Psoas muscle (tissue), 8 donors: ENCODE measurements around the gene TTR. TPM values are rescaled to one million over a fixed set of nuclear protein-coding genes. Genes with fewer than 3 reads are reported as not detected.

Experiments
- ATAC-seq, 4 donors: fragments of 200-7000 bp; cut with Tn5 transposase; one replicate each; pipeline ENCODE4 v1.9.1; 2020; ENCODE audit warnings: moderate library complexity in 3 of 4, mild to moderate bottlenecking in 2 of 4
- DNase-seq, 2 donors: peaks; one replicate each; pipeline ENCODE4 v3.0.0-alpha.2; 2020
- H3K27ac ChIP-seq: fragments of 200-600 bp; one replicate; pipeline ENCODE4 v1.8.0; 2022
- H3K27me3 ChIP-seq, 3 donors: fragments of 200-600 bp in 1 of 3; one replicate each; pipeline versions ENCODE4 v1.6.1 to v1.8.0; 2013 to 2022; ENCODE audit warnings: low read length in 2 of 3, mild to moderate bottlenecking in 2 of 3, moderate library complexity in 1 of 3; ENCODE audit not compliant: insufficient read depth in 3 of 3
- H3K36me3 ChIP-seq, 2 donors: fragments of 200-600 bp in 1 of 2; one replicate each; pipeline versions ENCODE4 v1.6.1 to v1.8.0; 2013 to 2022; ENCODE audit warnings: low read depth in 1 of 2, mild to moderate bottlenecking in 1 of 2, moderate library complexity in 1 of 2; ENCODE audit not compliant: insufficient read depth in 1 of 2
- H3K4me1 ChIP-seq: fragments of 200-600 bp; one replicate; pipeline ENCODE4 v1.8.0; 2022
- H3K4me3 ChIP-seq: fragments of 200-600 bp; one replicate; pipeline ENCODE4 v1.8.0; 2022; ENCODE audit warnings: mild to moderate bottlenecking
- H3K9me3 ChIP-seq: fragments of 200-600 bp; one replicate; pipeline ENCODE4 v1.8.0; 2022
- WGBS, 3 donors: extraction: QIAGEN DNeasy Blood & Tissue Kit; methylation state at CpG; one replicate each; pipeline versions ENCODE4 v1.1.6 to v1.1.7; 2013; 5-methylcytosine and 5-hydroxymethylcytosine counted together
- intact Hi-C, 2 donors: fragments of 100-400 bp; cut with DNase I; formaldehyde crosslinking; loops; one replicate each; pipeline versions ENCODE4 v1.11.0 to v1.14.2; 2022
- polyA plus RNA-seq, 3 donors: library from polyadenylated mRNA; stranded (reverse); fragments of 200-250 nt; gene quantifications; one replicate each; pipeline ENCODE4 v1.2.3, GENCODE V29; 2013
- total RNA-seq, 4 donors: library from RNA; stranded (reverse); fragmentation: NEBNext Ultra II Directional in 2 of 4; extraction: Animal tissue kit (Norgen Biotek cat#: 25700) in 2 of 4; gene quantifications; one replicate each; pipeline versions ENCODE4 v1.2.1 to v1.2.4, GENCODE V29; 2021 to 2023
- TF ChIP-seq, protein P1 (sequence below): fragments of 200-600 bp; IDR thresholded peaks from one replicate; pipeline ENCODE4 v1.8.0; 2022; ENCODE audit warnings: antibody characterized with exemption
- donor health status: healthy with polysubstance abuse.
- donor health status: DM: no; HTN: no; CAD: no; lungs with moderate emphysema.
- donor health status: Bipolar disorder and iron deficiency.
- donor health status: healthy.
- donor health status: DM: yes; HTN: yes; CAD: no.
- donor health status: DM: no; HTN: no; CAD: no.
- donor health status: DM: no; HTN: no; CAD: no.
- donor health status: DM: yes; HTN: yes; CAD: no.

TTR gene
- total and polyA plus RNA-seq, 7 donors, result 0.21 to 0.25 TPM; not detected in 5

DNA sequence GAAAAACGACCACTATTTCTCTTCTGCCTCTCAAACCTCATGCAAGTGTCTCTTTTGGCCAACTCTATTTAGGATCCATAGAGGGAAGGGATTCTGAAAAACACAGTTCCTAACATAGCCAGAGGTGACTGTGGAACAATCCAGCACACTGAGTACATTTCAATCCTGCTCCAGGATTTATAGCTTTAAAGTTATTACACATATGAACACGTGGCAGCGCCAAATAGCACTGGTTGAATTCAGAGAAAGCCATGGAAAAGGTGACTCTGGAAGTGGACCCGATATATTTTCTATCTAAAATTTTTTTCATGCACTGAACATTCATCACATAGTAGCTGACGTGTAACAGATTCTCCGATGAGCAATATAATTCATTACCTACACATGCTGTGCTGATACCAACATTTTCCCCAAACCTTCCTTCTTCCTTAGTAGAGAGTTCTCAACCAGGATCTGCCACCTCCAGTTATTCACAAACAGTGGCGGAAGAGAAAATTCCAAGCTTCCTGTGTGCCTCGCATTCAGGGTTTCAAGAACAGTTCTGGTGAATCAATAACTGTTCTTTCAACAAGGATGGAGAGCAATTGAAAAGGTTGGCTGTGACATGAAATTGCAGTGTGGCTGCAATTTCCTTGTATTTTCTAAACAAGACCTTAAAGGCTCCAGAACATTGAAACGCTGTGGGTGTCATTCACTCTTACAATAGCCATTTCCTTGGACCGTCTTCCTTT, 25.7 kb upstream of the TTR start:
- 79 to 84% (median 81%) methylated on average over 10 of the region's 10 CpGs for WGBS, 3 donors
- Histone ChIP-seq H3K4me1 (no peaks in the 10 kb centered on the region), H3K36me3 (no peaks in the 10 kb centered on the region), H3K27ac (no peak overlapping the region), H3K4me3 (no peak overlapping the region), H3K27me3 (peaks cover 0 to 4% (median 0%) of the 10 kb centered on the region in 3 donors), H3K9me3 (no peaks in the 10 kb centered on the region)
- intact Hi-C loops, result no loop called here
- TF ChIP-seq, protein P1, sequence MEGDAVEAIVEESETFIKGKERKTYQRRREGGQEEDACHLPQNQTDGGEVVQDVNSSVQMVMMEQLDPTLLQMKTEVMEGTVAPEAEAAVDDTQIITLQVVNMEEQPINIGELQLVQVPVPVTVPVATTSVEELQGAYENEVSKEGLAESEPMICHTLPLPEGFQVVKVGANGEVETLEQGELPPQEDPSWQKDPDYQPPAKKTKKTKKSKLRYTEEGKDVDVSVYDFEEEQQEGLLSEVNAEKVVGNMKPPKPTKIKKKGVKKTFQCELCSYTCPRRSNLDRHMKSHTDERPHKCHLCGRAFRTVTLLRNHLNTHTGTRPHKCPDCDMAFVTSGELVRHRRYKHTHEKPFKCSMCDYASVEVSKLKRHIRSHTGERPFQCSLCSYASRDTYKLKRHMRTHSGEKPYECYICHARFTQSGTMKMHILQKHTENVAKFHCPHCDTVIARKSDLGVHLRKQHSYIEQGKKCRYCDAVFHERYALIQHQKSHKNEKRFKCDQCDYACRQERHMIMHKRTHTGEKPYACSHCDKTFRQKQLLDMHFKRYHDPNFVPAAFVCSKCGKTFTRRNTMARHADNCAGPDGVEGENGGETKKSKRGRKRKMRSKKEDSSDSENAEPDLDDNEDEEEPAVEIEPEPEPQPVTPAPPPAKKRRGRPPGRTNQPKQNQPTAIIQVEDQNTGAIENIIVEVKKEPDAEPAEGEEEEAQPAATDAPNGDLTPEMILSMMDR, result no peak
- no peak for ATAC-seq
- no peak for DNase-seq

DNA sequence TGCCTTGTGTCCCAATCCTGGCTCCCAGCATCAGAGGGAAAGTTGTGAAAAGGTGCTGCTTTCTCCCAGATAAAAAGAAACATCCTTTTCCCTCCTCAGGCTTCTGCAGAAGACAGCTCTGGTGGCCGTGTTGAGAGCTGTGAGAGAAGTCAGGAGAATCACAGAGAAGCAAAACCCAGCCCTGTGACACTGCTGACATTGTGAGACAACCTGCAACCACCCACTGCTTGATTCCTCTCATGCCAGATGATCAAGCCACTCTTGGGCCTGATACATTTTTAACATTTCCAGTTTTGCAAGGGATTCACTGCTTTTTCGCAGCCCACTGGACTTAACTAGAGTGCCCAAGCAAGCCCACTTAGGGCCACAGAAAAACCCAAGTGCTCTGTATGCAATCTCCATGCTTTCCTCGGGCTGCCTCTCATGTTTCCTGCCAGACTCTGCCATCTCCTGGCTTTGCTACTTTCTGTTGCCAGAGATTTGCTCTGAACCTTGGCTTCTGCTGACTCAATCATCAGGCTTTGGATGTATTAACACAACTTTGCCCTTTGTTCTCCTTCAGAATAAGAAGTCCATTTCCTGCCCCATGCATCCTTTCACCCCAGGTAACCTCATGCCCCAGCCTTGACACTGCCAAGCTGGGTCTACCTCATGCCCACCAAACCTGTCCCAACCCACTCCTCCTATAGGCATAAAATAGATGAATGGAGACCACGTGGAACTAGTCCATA, 24.9 kb upstream of the TTR start:
- Histone ChIP-seq H3K27me3 (peaks cover 0 to 4% (median 0%) of the 10 kb centered on the region in 3 donors), H3K27ac (no peak overlapping the region), H3K4me3 (no peak overlapping the region), H3K4me1 (no peaks in the 10 kb centered on the region), H3K9me3 (no peaks in the 10 kb centered on the region), H3K36me3 (no peaks in the 10 kb centered on the region)
- ATAC-seq (no peak), DNase-seq (no peak)
- 45 to 63% (median 56%) methylated on average over 4 of the region's 4 CpGs for WGBS, 3 donors
- TF ChIP-seq, protein P1, result no peak
- intact Hi-C loops, result no loop called here

DNA sequence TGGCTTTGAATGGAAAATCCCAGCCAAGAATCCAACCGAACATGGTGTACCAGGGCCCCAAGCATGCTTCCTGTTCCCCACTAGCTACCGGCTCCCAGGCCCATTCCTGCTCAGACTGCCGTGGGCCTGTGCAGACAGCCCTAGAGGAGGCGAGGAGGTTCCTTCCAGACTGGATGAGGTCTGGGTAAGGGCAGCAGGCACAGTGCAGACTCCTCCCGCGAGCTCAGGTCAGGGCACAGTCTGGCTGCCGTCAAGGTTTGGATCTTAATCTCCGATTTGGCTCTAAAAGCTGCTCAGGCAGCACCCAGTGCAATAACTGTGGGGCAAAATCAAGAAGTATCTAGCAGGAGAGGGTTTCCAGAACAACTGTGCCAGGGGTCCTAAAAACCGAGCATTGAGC, 19.3 kb upstream of the TTR start:
- ATAC-seq (no peak), DNase-seq (no peak)
- TF ChIP-seq, protein P1, result no peak
- 69 to 81% (median 74%) methylated on average over 9 of the region's 9 CpGs for WGBS, 3 donors
- H3K27ac ChIP-seq, result no peak overlapping the region
- no peaks in the 10 kb centered on the region for H3K4me1 ChIP-seq
- no peaks in the 10 kb centered on the region for H3K9me3 ChIP-seq
- no peaks in the 10 kb centered on the region for H3K36me3 ChIP-seq
- intact Hi-C loops, result no loop called here
- no peaks in the 10 kb centered on the region for H3K27me3 ChIP-seq
- H3K4me3 ChIP-seq, result no peak overlapping the region

DNA sequence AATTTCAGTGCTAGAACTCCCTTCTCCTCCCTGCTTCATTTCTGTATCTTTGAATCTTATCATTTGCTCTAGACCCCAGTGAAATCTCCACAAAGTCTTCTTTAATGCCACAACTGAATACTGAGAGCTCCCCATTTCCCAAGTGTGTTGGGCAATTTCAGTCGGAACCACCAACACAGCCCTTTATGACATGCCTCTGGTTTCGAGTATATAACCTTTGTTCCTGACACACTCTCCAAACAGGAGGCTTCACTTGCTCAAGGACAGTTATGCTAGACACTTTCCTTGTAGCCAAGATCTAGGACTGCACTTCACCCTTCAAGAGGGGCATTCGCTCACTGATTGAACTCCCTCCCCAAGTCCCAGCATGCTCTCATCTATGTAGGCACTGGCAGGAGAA, 18.6 kb upstream of the TTR start:
- DNase-seq, result no peak
- Histone ChIP-seq H3K36me3 (no peaks in the 10 kb centered on the region), H3K27me3 (no peaks in the 10 kb centered on the region), H3K9me3 (no peaks in the 10 kb centered on the region), H3K27ac (no peak overlapping the region), H3K4me3 (no peak overlapping the region), H3K4me1 (no peaks in the 10 kb centered on the region)
- intact Hi-C loops, result no loop called here
- ATAC-seq, result no peak
- WGBS, 3 donors, result 79 to 93% (median 88%) methylated on average over 3 of the region's 3 CpGs
- TF ChIP-seq, protein P1, result no peak
